ENCODE data around the gene FGGY.

- TF ChIP-seq CTCF (IDR thresholded peaks at IDR 0.05; ENCODE audit: insufficient read depth, low read length, poor library complexity, severe bottlenecking) = no peak
- no peak for TF ChIP-seq EZH2phosphoT487 (conservative IDR thresholded peaks at IDR 0.05; ENCODE audit: low read length)
Observed at GRCh38 chr1:59309392-59309791, 12.5 kb downstream of the FGGY start.
